HepG2 (cell line): Measurements from ENCODE around the gene SLC9A5.

Source experiments
- ASH2L ChIP-seq: fragments of 300-600, 200-600 bp; sonication (generic); IDR thresholded peaks from 2 replicates; pipeline ENCODE4 v1.7.0; 2017; ENCODE audit warnings: low read depth, mild to moderate bottlenecking, moderate library complexity, mixed read lengths, low read length; ENCODE audit not compliant: insufficient read length
- ESRRA ChIP-seq: sonication (generic); formaldehyde crosslinking; IDR thresholded peaks from 2 replicates; pipeline ENCODE4 v1.5.1; 2020; ENCODE audit warnings: mild to moderate bottlenecking, low read depth, missing genetic modification reagents
- FLYWCH1 ChIP-seq: sonication (generic); formaldehyde crosslinking; IDR thresholded peaks from 2 replicates; pipeline ENCODE4 v1.8.1; 2023; ENCODE audit warnings: mild to moderate bottlenecking, missing genetic modification reagents
- HES4 ChIP-seq: sonication (generic); formaldehyde crosslinking; IDR thresholded peaks from 2 replicates; pipeline ENCODE4 v1.9.0; 2021; ENCODE audit warnings: mild to moderate bottlenecking, missing genetic modification reagents, borderline replicate concordance
- ZBTB26 ChIP-seq: IDR thresholded peaks from 2 replicates; pipeline ENCODE4 v1.6.1; 2016; ENCODE audit warnings: missing compliant biosample characterization, missing genetic modification reagents, borderline replicate concordance
- ZNF121 ChIP-seq: sonication (generic); formaldehyde crosslinking; IDR thresholded peaks from 2 replicates; pipeline ENCODE4 v1.5.0; 2020; ENCODE audit warnings: mild to moderate bottlenecking, missing genetic modification reagents
- ZNF17 ChIP-seq: sonication (generic); formaldehyde crosslinking; IDR thresholded peaks from 2 replicates; pipeline ENCODE4 v1.5.0; 2020; ENCODE audit warnings: mild to moderate bottlenecking, missing genetic modification reagents
- ZNF350 ChIP-seq: sonication (generic); formaldehyde crosslinking; IDR thresholded peaks from 2 replicates; pipeline ENCODE4 v1.4.0; 2020; ENCODE audit warnings: mild to moderate bottlenecking, low read depth, missing genetic modification reagents, borderline replicate concordance
- ZNF790 ChIP-seq: sonication (generic); formaldehyde crosslinking; IDR thresholded peaks from 2 replicates; pipeline ENCODE4 v1.8.0; 2022; ENCODE audit warnings: missing genetic modification reagents, mild to moderate bottlenecking, borderline replicate concordance

GRCh38 chr16:67312719-67313118 lies 63.9 kb downstream of the SLC9A5 start:
- TF ChIP-seq ASH2L (no peak), ZNF121 (no peak), ZNF17 (CRISPR knock-in tag) (no peak), ZNF790 (no peak), ESRRA (CRISPR knock-in tag) (no peak), ZBTB26 (CRISPR knock-in tag) (no peak), HES4 (no peak), FLYWCH1 (CRISPR knock-in tag) (no peak), ZNF350 (CRISPR knock-in tag) (no peak)
